ENCODE results near the gene SSR2.

SSR2 gene

GRCh38 chr1:155974208-155975115 is 46.3 kb downstream of the SSR2 start:
- no peak for DNase-seq (ENCODE audit: low read depth)

- DNase-seq (ENCODE audit: low read depth) = no peak
Measured at GRCh38 chr1:155973723-155974122, 47.0 kb downstream of the SSR2 start.

GRCh38 chr1:155971910-155972809 is 48.6 kb downstream of the SSR2 start:
- DNase-seq (ENCODE audit: low read depth) = no peak

GRCh38 chr1:155970531-155971167 is 50.1 kb downstream of the SSR2 start:
- DNase-seq (ENCODE audit: low read depth) = no peak

- no peak for DNase-seq (ENCODE audit: low read depth)
Measured at GRCh38 chr1:155969377-155969791, 51.4 kb downstream of the SSR2 start.

GRCh38 chr1:155968670-155969069 is 52.1 kb downstream of the SSR2 start:
- DNase-seq (ENCODE audit: low read depth) = no peak

- no peak for DNase-seq (ENCODE audit: low read depth)
Measured at GRCh38 chr1:155968051-155968400, 52.7 kb downstream of the SSR2 start.

GRCh38 chr1:155967341-155968050 is 53.3 kb downstream of the SSR2 start:
- no peak for DNase-seq (ENCODE audit: low read depth)

- DNase-seq (ENCODE audit: low read depth) = no peak
Measured at GRCh38 chr1:155966750-155967149, 54.0 kb downstream of the SSR2 start.

- DNase-seq (ENCODE audit: low read depth) = no peak
Measured at GRCh38 chr1:155966135-155966534, 54.6 kb downstream of the SSR2 start.

- no peak for DNase-seq (ENCODE audit: low read depth)
Measured at GRCh38 chr1:155964193-155964592, 56.6 kb downstream of the SSR2 start.

GRCh38 chr1:155962599-155963211 is 58.0 kb downstream of the SSR2 start:
- no peak for DNase-seq (ENCODE audit: low read depth)

- no peak for DNase-seq (ENCODE audit: low read depth)
Measured at GRCh38 chr1:155961937-155962336, 58.8 kb downstream of the SSR2 start.

GRCh38 chr1:155960081-155960745 is 60.5 kb downstream of the SSR2 start:
- no peak for DNase-seq (ENCODE audit: low read depth)

All from activated T-cell treated with anti-CD3 and anti-CD28 coated beads for 24 hours (primary cell).